Psoas muscle (tissue), 8 donors: ENCODE measurements around the gene DNAJB12. TPM values are rescaled to one million over a fixed set of nuclear protein-coding genes. Genes with fewer than 3 reads are reported as not detected.
A peak's percentile ranks its signal among the peaks of the same experiment; 100 is the strongest.
"Not testable (repeated sequence)": the region's sequence is repeated elsewhere in the genome, so short reads cannot be mapped to it uniquely, and the experiment has no call there.

Experiments
- ATAC-seq, 4 donors: fragments of 200-7000 bp; cut with Tn5 transposase; one replicate each; pipeline ENCODE4 v1.9.1; 2020; ENCODE audit warnings: moderate library complexity in 3 of 4, mild to moderate bottlenecking in 2 of 4
- DNase-seq, 2 donors: peaks; one replicate each; pipeline ENCODE4 v3.0.0-alpha.2; 2020
- H3K27ac ChIP-seq: fragments of 200-600 bp; one replicate; pipeline ENCODE4 v1.8.0; 2022
- H3K27me3 ChIP-seq, 3 donors: fragments of 200-600 bp in 1 of 3; one replicate each; pipeline versions ENCODE4 v1.6.1 to v1.8.0; 2013 to 2022; ENCODE audit warnings: low read length in 2 of 3, mild to moderate bottlenecking in 2 of 3, moderate library complexity in 1 of 3; ENCODE audit not compliant: insufficient read depth in 3 of 3
- H3K36me3 ChIP-seq, 2 donors: fragments of 200-600 bp in 1 of 2; one replicate each; pipeline versions ENCODE4 v1.6.1 to v1.8.0; 2013 to 2022; ENCODE audit warnings: low read depth in 1 of 2, mild to moderate bottlenecking in 1 of 2, moderate library complexity in 1 of 2; ENCODE audit not compliant: insufficient read depth in 1 of 2
- H3K4me1 ChIP-seq: fragments of 200-600 bp; one replicate; pipeline ENCODE4 v1.8.0; 2022
- H3K4me3 ChIP-seq: fragments of 200-600 bp; one replicate; pipeline ENCODE4 v1.8.0; 2022; ENCODE audit warnings: mild to moderate bottlenecking
- H3K9me3 ChIP-seq: fragments of 200-600 bp; one replicate; pipeline ENCODE4 v1.8.0; 2022
- CTCF ChIP-seq: fragments of 200-600 bp; IDR thresholded peaks from one replicate; pipeline ENCODE4 v1.8.0; 2022; ENCODE audit warnings: antibody characterized with exemption
- WGBS, 3 donors: extraction: QIAGEN DNeasy Blood & Tissue Kit; methylation state at CpG; one replicate each; pipeline versions ENCODE4 v1.1.6 to v1.1.7; 2013; 5-methylcytosine and 5-hydroxymethylcytosine counted together
- intact Hi-C, 2 donors: fragments of 100-400 bp; cut with DNase I; formaldehyde crosslinking; loops; one replicate each; pipeline versions ENCODE4 v1.11.0 to v1.14.2; 2022
- polyA plus RNA-seq, 3 donors: library from polyadenylated mRNA; stranded (reverse); fragments of 200-250 nt; gene quantifications; one replicate each; pipeline ENCODE4 v1.2.3, GENCODE V29; 2013
- total RNA-seq, 4 donors: library from RNA; stranded (reverse); fragmentation: NEBNext Ultra II Directional in 2 of 4; extraction: Animal tissue kit (Norgen Biotek cat#: 25700) in 2 of 4; gene quantifications; one replicate each; pipeline versions ENCODE4 v1.2.1 to v1.2.4, GENCODE V29; 2021 to 2023
- donor health status: healthy with polysubstance abuse.
- donor health status: DM: no; HTN: no; CAD: no; lungs with moderate emphysema.
- donor health status: Bipolar disorder and iron deficiency.
- donor health status: healthy.
- donor health status: DM: yes; HTN: yes; CAD: no.
- donor health status: DM: no; HTN: no; CAD: no.
- donor health status: DM: no; HTN: no; CAD: no.
- donor health status: DM: yes; HTN: yes; CAD: no.

DNAJB12 gene
- total and polyA plus RNA-seq, 7 donors = 22.1 to 38.7 (median 24.9) TPM

DNA sequence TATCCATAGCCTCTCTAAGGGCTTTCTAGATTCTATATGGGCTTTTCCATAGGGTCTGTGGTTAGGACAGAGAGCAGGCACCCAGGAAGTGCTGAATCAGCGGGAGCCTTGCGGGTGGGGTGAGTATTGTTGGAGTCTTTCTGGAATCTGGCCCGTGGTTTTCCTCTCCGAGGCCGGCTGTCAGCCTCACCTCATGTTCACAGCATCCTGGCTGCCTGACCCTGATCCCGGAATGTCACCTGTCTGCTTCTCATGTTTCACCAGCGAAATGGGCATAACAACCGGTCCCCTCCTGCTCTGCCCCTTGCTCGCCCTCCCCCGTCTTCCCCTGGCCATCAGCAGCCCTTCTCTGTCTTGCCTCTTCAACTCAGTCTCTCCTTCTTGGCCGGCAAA is 44.5 kb downstream of the DNAJB12 start:
- no peaks in the 10 kb centered on the region for H3K36me3 ChIP-seq
- peak overlapping the region; percentile 15 for H3K4me3 ChIP-seq
- no peaks in the 10 kb centered on the region for H3K9me3 ChIP-seq
- H3K27ac ChIP-seq = peak overlapping the region; percentile 91
- H3K4me1 ChIP-seq = peaks cover 62% of the 10 kb centered on the region
- ATAC-seq (peak in 3 of 4 donors; percentile 9 to 27 (median 25)), DNase-seq (peak in 1 of 2 donors; percentile 50)
- WGBS, 3 donors = 12 to 19% (median 14%) methylated on average over 11 of the region's 11 CpGs
- no peaks in the 10 kb centered on the region for H3K27me3 ChIP-seq
- intact Hi-C loops = loop anchor here in 1 of 2 donors (10.0 kb wide), 1 partner anchor 75 kb away; no protein-coding TSS in a partner anchor
- TF ChIP-seq CTCF = no peak

DNA sequence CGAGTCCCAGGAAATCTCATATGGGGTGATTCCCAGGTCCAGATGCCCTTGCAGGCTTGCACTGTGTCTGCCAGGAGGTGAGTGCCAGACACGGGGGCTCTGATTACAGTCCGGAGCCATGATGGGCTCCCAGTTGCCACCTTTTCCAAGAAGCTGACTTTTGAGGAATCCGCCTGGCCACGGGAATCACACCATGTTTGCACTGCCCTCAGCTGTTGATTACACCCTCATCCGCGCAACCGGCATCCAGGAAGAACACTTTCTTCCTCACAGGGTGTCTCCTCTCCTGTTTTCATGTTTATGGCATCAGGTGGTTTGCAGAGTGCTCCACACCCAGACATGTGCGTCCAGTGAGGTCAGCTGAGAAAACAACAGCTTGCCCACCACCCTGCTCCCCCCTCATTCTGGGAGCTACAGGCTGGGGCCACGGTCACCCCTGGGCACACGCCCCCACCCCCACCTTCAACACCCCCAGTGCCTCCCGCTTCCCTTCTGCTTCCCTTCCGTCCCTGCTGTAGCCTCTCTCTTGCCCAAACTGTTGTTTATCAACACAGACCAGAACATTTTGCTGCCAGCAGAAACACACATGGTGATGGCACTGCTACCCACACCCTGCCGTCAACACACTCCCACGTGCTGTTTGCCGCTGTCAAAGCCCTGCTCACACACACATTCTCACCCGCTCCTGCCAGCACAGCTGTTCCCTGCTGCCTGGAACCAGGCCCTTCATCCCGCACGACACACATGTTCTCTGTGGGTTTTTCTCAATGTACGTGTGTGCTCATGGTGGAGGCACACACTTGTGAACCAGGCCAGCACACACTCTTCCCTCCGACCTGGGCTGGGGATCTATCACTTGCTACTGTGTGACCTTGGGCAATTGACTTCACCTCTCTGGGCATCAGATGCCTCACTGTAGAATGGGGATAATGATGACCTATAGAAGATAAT is 45.2 kb downstream of the DNAJB12 start:
- H3K4me1 ChIP-seq = peaks cover 58% of the 10 kb centered on the region
- TF ChIP-seq CTCF = no peak
- no peaks in the 10 kb centered on the region for H3K36me3 ChIP-seq
- H3K27me3 ChIP-seq = no peaks in the 10 kb centered on the region
- peak overlapping the region; percentile 15 for H3K4me3 ChIP-seq
- no peaks in the 10 kb centered on the region for H3K9me3 ChIP-seq
- ATAC-seq (peak; percentile 86 to 92 (median 87)), DNase-seq (peak; percentile 70 to 89)
- intact Hi-C loops = loop anchor here in 1 of 2 donors (10.0 kb wide), 1 partner anchor 75 kb away; no protein-coding TSS in a partner anchor
- peak overlapping the region; percentile 91 for H3K27ac ChIP-seq
- WGBS, 3 donors = 16 to 22% (median 20%) methylated on average over 21 of the region's 21 CpGs

- Histone ChIP-seq H3K27ac (peak overlapping the region; percentile 91), H3K9me3 (no peaks in the 10 kb centered on the region), H3K27me3 (no peaks in the 10 kb centered on the region), H3K36me3 (no peaks in the 10 kb centered on the region), H3K4me1 (peaks cover 58% of the 10 kb centered on the region), H3K4me3 (no peak overlapping the region)
- ATAC-seq (peak; percentile 36 to 64 (median 56)), DNase-seq (peak; percentile 59 to 69)
- no peak for TF ChIP-seq CTCF
- WGBS, 3 donors = 54 to 63% (median 57%) methylated on average over 7 of the region's 7 CpGs
- intact Hi-C loops = no loop called here
These were observed 46.3 kb downstream of the DNAJB12 start for GRCh38 chr10:72308320-72308987.

DNA sequence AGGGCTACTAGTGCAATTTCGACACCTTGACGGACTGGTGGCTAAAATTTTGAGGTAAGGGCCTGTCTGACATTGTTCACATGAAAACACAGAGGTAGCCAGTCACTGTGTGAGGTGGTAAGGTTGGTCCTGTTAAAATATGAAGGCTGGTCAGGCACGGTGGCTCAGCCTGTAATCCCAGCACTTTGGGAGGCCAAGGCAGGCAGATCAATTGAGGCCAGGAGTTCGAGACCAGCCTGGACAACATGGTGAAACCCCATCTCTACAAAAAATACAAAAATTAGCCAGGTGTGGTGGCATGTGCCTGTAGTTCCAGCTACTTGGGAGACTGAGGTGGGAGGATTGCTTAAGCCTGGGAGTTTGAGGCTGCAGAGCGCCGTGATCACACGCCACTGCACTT is 47.0 kb downstream of the DNAJB12 start:
- intact Hi-C loops, H3K36me3 ChIP-seq, H3K9me3 ChIP-seq, H3K27me3 ChIP-seq, DNase-seq, ATAC-seq, H3K4me3 ChIP-seq: not testable (repeated sequence)
- whole genome bisulfite sequencing, 3 donors = 86 to 92% (median 86%) methylated on average over 7 of the region's 7 CpGs
- peak overlapping the region; percentile 91 for H3K27ac ChIP-seq
- peaks cover 58% of the 10 kb centered on the region for H3K4me1 ChIP-seq

- intact Hi-C loops = no loop called here
- Histone ChIP-seq H3K27me3 (no peaks in the 10 kb centered on the region), H3K9me3 (no peaks in the 10 kb centered on the region), H3K4me1 (peaks cover 54% of the 10 kb centered on the region), H3K27ac (peak overlapping the region; percentile 91), H3K36me3 (no peaks in the 10 kb centered on the region), H3K4me3 (no peak overlapping the region)
- ATAC-seq = no peak
- no peak for DNase-seq
- WGBS, 3 donors = 64 to 77% (median 68%) methylated on average over 5 of the region's 5 CpGs
- no peak for TF ChIP-seq CTCF
These were observed 48.4 kb downstream of the DNAJB12 start for GRCh38 chr10:72306215-72306760.
